ENCODE measurements around the gene FMN2.

FMN2 gene

DNA sequence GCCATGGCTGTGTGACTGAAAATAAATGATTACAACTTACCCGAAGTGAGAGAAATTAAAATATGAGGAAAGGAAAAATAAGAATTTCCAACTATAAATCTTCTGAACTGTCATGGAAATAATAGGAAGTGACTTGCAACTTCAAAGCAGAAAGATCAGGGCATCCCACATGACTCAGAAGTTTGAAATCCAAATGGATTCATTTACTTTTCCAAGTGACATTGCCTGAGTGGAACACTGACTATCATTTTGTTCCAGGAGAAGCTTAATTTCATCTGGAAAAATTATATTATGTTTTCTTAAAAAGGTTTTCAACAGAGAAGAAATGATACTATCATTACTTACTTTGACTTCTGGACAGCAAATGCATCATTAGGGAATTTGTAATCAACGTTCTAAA lies 409.4 kb downstream of the FMN2 start:
- DNase-seq, result no peak

DNA sequence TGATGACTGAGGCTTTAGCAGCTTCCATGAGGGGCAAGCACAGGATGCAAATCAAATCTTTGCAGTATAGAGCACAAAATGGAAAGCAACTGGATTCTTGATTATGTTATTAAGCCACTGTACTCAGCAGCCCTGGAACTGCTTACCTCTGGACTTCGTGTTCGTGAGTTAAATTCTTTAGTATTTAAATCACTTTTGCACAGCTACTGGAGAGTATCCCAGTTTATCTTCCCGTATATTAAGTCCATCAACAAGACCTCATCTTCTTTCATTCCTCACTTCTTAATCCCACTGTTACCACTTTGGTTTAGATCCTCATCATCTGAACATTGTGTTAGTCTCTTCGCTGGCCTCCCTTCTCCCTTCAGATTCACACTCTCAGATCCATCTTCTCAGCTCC lies 411.4 kb downstream of the FMN2 start:
- DNase-seq, result no peak

DNA sequence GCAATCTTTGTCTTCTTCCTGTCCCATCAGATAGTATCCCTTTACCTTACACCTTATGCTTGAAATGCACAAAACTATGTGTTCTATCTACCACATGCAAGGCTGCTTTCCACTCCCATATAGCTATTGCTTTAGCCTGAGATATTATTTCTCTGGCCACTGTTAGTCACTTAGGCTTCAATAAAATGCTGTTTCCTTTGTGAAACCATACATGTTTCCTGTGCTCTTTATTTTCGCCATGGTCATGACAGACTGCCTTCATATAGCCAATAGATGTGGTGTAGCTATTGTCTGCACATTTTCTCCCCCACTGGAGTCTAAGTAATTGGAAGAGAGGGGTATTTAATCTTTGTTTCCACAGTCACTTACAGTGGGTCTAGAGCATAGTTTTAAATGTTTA lies 411.9 kb downstream of the FMN2 start:
- no peak for DNase-seq

DNA sequence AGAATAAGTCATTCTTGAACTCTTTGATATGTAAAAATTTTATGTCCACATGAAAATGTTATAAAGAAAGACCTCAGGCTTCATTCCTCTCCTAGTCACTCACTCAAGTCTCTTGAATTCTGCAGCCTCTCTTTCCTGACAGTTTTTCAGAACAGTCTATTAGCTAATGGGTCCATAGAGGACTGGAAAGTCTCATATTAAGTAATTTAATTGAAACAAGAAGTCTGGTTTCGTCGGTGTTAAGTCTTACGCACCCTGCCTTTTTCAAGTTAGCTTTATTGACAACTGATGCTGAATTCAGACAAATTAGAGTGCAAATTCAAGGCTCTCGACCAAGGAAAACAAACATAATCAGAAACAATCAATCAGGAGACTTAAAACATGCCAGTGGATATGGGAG lies 414.5 kb downstream of the FMN2 start:
- no peak for DNase-seq

DNA sequence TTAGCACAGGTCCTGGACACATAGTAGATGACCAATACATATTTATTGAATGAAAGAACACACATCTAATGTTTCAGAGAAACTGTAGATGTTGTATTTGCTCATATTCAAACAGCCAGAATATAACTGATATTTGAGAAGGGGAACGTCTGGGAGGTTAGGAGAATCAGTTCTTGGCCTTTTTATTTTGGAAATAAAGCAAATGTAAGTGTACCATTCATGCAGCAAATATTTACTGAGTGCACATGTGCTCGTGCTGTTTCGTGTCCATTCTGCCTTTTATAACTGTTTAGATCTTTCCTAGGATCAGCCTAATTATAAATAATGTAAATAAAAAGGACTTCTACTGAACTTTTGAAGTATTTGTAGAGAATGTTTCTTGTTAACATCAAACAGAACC lies 416.5 kb downstream of the FMN2 start:
- DNase-seq, result no peak

DNA sequence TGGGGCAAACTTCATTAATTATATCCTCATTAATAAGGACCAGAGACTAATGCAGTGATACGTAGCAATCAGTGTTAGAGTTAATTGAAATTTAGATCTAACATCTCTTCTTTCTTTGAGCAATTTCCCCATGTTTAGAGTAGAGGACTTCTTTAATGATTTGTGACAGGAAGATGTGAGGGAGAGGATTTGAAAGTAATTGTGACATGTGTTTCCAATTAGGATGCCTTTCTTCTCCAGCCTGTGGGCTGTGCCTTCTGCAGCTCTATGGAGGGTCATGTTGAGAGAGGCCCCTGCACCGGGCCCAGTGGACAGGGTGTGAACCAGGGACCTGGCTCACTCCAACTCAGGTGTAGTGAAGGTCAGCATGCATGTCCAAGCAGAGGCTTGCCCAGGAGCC lies 417.3 kb downstream of the FMN2 start:
- no peak for DNase-seq

DNA sequence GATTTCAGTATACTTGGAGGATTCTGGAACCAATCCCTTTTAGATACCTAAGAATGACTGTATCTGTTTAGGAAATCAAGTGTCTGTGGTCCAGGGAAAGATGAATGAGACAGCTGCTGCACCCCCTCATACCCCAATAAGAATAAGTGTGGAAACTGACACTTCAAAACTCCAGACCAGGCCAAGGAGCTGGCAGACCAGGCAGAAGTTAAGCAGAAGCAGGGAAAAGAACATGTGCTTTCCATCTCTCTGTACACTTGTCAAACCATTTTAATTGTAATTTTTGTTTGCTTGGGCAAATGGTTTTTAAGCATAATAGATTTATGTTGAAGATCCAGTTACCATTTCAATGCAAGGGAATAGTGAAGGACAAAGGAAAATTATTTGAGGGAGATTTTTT lies 420.1 kb downstream of the FMN2 start:
- DNase-seq, result no peak

DNA sequence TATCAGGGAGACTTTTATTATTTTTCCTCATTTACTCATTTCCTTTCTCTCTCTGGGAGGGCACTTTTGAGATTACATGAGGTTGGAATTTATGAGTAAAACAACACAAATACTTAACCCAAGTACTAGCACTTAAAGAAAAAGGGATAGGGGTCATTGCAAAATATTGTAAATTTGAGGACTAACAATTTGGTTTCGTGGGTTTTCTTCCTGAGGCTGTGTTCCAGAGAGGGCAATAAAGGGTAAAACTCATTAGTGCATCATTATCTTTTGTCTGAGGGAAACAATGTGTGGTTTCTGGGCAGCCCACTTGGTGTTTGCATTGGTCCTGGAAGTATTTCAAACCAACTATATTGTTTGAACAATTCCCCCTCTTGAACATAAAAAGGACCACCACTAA lies 423.8 kb downstream of the FMN2 start:
- no peak for DNase-seq

DNA sequence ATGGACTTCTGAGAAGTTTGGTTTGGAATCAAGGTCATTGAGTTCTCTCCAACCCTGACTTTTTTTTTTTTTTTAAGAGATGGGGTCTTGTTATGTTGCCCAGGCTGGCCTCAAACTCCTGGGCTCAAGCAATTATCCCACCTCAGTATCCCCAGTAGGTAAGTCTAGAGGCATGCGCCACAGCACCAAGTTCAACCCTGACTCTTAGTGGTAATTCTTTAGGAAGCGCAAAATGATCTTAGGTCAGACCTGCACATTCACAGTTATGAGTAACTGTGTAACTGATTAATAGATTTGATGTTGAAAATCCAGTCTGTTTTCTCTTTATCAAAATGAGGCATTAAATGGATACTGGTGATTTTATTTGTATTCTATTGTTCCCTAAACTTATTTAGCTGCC lies 424.4 kb downstream of the FMN2 start:
- no peak for DNase-seq

DNA sequence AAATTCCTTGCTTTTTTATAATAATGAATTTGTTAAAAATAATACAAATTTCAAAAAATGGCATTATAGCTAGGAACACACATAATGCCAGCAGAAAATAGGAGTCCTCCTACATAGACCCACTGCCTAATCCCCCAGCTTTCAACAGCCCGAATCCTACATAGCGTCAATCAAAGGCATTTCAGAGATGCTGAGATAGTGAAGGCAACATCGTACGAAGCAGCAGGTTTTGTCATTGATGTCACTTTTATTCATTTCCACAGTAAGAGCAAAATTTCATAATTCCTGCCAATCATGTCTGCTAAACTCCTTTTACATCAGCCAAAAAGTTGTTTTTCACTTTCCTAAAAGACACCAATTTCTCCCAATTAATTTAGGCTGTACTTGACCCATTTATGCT lies 426.2 kb downstream of the FMN2 start:
- no peak for DNase-seq

DNA sequence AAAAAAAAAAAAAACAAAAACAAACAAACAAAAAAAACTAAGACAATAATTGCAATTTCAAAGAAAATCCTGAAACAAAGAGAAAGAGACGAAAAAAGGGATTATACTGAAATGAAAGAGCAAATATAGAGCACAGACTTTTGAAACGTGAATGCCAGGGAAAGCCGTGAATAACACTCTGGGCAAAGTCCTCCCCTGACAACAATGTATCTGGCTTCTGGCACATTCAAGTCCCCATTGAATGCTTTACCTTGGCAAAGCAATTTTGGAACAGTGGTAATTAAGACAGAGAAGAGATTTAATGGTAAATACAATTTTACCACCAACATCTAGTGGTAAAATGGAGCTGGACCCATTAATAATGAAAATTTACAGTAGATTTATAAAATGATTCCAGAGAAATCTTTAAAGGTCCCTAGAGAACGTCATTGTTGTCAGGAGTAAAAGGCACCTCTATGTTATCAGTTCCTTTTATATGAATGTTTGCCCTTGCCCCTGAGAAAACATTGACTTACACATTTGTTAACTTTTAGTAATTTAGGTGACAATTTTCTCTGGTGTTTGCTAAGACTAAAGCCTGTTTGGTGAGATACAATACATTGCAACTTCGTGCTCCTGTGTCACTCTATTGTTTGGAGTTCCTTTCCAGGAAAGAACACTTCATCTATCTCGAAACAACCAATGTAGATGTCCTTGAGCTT lies 430.6 kb downstream of the FMN2 start:
- no peak for DNase-seq

DNA sequence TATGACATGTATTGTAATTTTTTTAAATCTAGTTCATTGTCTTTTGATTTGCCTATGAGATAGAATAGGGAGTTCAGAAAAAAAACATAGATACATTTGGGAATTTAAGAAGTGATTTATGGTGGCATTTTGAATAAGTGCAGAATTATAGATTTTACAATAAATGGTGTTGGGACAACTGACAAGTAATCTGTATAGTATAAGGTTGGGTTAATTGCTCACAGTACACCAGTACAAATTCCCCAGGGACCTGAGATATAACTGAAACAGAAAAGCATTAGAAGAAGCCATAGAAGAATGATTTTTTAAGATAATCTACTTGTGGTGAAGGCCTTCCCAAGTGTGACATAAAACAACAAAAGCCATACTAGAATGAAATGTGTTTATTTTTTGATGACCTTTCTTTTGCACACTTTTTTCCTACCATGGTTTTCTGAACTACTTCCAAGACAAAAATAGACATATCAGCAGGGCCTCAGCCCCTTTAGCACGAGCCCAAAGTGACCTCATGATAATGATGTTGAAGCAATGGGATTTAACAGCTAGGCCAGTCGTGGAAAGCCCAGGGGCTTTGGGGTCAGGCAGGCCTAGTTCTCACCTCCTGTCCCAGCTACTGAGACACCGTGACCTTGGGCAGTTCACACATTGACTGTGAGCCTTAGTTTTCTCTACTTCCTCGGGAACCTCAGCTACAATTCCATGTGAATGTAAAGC lies 432.8 kb downstream of the FMN2 start:
- no peak for DNase-seq
